Fibroblast of villous mesenchyme (primary cell): Measurements from ENCODE around the gene ZNF469. TPM values are rescaled to one million over a fixed set of nuclear protein-coding genes. Genes with fewer than 3 reads are reported as not detected.

ENCODE experiments used
- DNase-seq: peaks from one replicate; pipeline ENCODE4 v3.0.0-alpha.2; 2010; ENCODE audit warnings: low read depth
- H3K4me3 ChIP-seq: 2 replicates; pipeline ENCODE4 v1.5.1; 2011; ENCODE audit warnings: low read depth, mild to moderate bottlenecking, low read length
- CTCF ChIP-seq: IDR thresholded peaks from 2 replicates; pipeline ENCODE4 v1.5.1; 2012; ENCODE audit warnings: low read depth, mild to moderate bottlenecking, low read length; ENCODE audit not compliant: insufficient read depth
- total RNA-seq: library from RNA; depleted of rRNA; stranded (reverse); fragments of >200 nt; gene quantifications from 2 replicates; pipeline ENCODE4 v1.2.3, GENCODE V29; 2012

Gene ZNF469
- total RNA-seq, 1 donor, result 6.0 TPM

GRCh38 chr16:88390265-88390664 lies 7.5 kb downstream of the ZNF469 start:
- no peak for DNase-seq
- H3K4me3 ChIP-seq, result no peak overlapping the region
- TF ChIP-seq CTCF, result no peak

- TF ChIP-seq CTCF, result no peak
- DNase-seq, result no peak
These were observed 8.0 kb downstream of the ZNF469 start for GRCh38 chr16:88390735-88391134.

GRCh38 chr16:88391144-88391850 lies 8.5 kb downstream of the ZNF469 start:
- TF ChIP-seq CTCF, result no peak
- H3K4me3 ChIP-seq, result no peak overlapping the region
- no peak for DNase-seq

More at GRCh38 chr16:88390735-88391134, 8.0 kb downstream of the ZNF469 start:
- H3K4me3 ChIP-seq, result no peak overlapping the region

GRCh38 chr16:88392111-88392510 lies 9.4 kb downstream of the ZNF469 start:
- DNase-seq, result no peak
- no peak overlapping the region for H3K4me3 ChIP-seq
- no peak for TF ChIP-seq CTCF

- no peak for DNase-seq
- H3K4me3 ChIP-seq, result no peak overlapping the region
- no peak for TF ChIP-seq CTCF
These were observed 9.9 kb downstream of the ZNF469 start for GRCh38 chr16:88392616-88393015.

GRCh38 chr16:88393034-88393433 lies 10.3 kb downstream of the ZNF469 start:
- TF ChIP-seq CTCF, result no peak
- H3K4me3 ChIP-seq, result no peak overlapping the region
- DNase-seq, result peak; percentile 30

- DNase-seq, result no peak
- no peak overlapping the region for H3K4me3 ChIP-seq
- TF ChIP-seq CTCF, result no peak
These were observed 10.8 kb downstream of the ZNF469 start for GRCh38 chr16:88393571-88393970.
